ENCODE measurements around the gene ENOX1. TPM values are rescaled to one million over a fixed set of nuclear protein-coding genes. Genes with fewer than 3 reads are reported as not detected.

ENOX1 gene
- total RNA-seq, 1 donor from 2014 or later, result 11.5 TPM

DNA sequence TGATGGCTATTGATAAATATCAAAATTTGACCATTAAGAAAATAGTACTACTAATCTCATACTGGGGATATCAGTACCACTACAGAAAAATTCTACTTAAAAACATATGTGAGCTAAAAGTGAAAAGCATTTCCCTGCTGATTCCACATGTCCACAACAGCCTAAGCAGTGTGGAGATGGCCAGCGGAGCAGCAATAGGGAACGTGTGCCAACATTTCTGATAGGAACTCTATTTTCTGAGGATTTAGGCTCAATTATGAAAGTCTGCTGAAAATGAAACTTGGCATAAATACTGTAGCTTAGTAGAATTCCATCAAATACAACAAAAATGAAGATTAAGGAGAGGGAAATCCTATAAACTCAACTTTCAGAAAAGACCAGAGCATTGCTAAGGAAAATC is 311.6 kb downstream of the ENOX1 start:
- no peak overlapping the region for H3K4me3 ChIP-seq (ENCODE audit: low read length in 3 of 3)
- no peaks in the 10 kb centered on the region for H3K27me3 ChIP-seq (ENCODE audit: control insufficient read depth in 3 of 3, insufficient read depth in 3 of 3, low read length in 3 of 3)
- H3K9me3 ChIP-seq (ENCODE audit: control insufficient read depth in 3 of 3, low read length in 3 of 3), result no peaks in the 10 kb centered on the region
- no peaks in the 10 kb centered on the region for H3K36me3 ChIP-seq (ENCODE audit: control insufficient read depth in 3 of 3, insufficient read depth in 3 of 3, low read length in 3 of 3)
- H3K4me1 ChIP-seq (ENCODE audit: control insufficient read depth in 3 of 3, insufficient read depth in 3 of 3, low read length in 3 of 3), result peaks cover 0 to 8% (median 6%) of the 10 kb centered on the region in 3 donors
- H3K27ac ChIP-seq (ENCODE audit: low read depth, low read length), result no peak overlapping the region
- no peak overlapping the region for H3K9ac ChIP-seq (ENCODE audit: low read depth in 1 of 3, low read length in 3 of 3)

DNA sequence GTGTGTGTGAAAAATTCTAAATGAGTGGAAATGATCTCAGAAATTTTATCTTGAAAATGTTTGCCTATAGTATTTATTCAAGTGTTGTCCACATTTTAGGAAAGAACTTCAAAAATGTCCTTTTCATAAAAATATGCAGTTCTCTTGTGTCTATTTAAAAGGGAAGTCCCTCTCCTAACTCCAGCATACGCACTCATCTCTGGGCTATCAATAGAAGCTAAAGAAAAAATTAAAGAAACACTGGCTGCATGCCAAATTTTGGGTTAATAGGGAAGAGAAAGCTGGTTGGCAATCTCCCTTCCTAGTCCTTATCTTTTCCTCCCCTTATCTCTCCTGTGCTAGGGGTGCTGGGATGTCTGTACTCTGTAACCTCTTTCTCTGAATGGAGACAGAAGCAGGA is 313.3 kb downstream of the ENOX1 start:
- H3K4me3 ChIP-seq (ENCODE audit: low read length in 3 of 3), result no peak overlapping the region
- no peak overlapping the region for H3K9ac ChIP-seq (ENCODE audit: low read depth in 1 of 3, low read length in 3 of 3)
- H3K27ac ChIP-seq (ENCODE audit: low read depth, low read length), result no peak overlapping the region
- H3K27me3 ChIP-seq (ENCODE audit: control insufficient read depth in 3 of 3, insufficient read depth in 3 of 3, low read length in 3 of 3), result no peaks in the 10 kb centered on the region
- H3K36me3 ChIP-seq (ENCODE audit: control insufficient read depth in 3 of 3, insufficient read depth in 3 of 3, low read length in 3 of 3), result no peaks in the 10 kb centered on the region
- H3K9me3 ChIP-seq (ENCODE audit: control insufficient read depth in 3 of 3, low read length in 3 of 3), result no peaks in the 10 kb centered on the region
- peaks cover 0 to 8% (median 6%) of the 10 kb centered on the region in 3 donors for H3K4me1 ChIP-seq (ENCODE audit: control insufficient read depth in 3 of 3, insufficient read depth in 3 of 3, low read length in 3 of 3)

DNA sequence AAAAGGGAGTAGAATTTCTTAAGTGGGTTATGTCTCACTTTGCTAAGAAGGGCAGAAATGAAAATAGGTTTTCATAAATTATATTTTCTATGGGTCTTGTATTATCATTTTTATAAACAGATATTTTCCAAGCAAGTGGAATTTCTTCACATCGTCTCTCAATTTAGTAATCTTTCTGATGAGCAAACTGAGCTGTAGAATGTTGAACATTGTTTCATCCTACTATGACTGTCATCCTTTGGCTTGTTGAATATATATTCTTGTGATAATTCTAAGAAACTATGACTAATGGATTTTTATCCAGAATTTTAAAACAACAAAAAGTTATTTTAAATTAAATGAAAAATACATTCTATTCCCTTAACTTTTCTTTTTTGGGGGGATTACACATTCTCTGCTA is 313.8 kb downstream of the ENOX1 start:
- peaks cover 0 to 8% (median 6%) of the 10 kb centered on the region in 3 donors for H3K4me1 ChIP-seq (ENCODE audit: control insufficient read depth in 3 of 3, insufficient read depth in 3 of 3, low read length in 3 of 3)
- no peak overlapping the region for H3K9ac ChIP-seq (ENCODE audit: low read depth in 1 of 3, low read length in 3 of 3)
- no peaks in the 10 kb centered on the region for H3K27me3 ChIP-seq (ENCODE audit: control insufficient read depth in 3 of 3, insufficient read depth in 3 of 3, low read length in 3 of 3)
- H3K36me3 ChIP-seq (ENCODE audit: control insufficient read depth in 3 of 3, insufficient read depth in 3 of 3, low read length in 3 of 3), result no peaks in the 10 kb centered on the region
- H3K9me3 ChIP-seq (ENCODE audit: control insufficient read depth in 3 of 3, low read length in 3 of 3), result no peaks in the 10 kb centered on the region
- no peak overlapping the region for H3K4me3 ChIP-seq (ENCODE audit: low read length in 3 of 3)
- no peak overlapping the region for H3K27ac ChIP-seq (ENCODE audit: low read depth, low read length)

DNA sequence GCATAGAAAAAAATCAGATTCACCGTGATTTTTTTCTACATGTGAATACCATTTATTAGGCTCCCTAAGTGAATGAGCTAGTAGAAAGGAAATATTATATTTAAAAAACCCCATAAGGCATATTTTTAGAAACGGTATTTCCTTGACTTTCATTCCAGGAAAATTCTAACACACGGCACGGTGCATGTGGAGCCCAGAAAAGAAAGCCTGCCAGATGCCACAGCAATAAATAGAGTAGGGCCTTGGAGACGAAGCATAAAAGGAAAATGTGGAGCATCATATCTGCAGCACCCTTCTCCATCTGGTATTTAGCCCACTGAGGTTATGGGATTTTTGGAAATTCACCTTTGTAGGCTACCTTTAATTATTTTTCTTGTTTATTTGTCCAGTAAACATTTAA is 314.4 kb downstream of the ENOX1 start:
- H3K27ac ChIP-seq (ENCODE audit: low read depth, low read length), result no peak overlapping the region
- H3K4me3 ChIP-seq (ENCODE audit: low read length in 3 of 3), result peak overlapping the region in 2 of 3 donors; percentile 1 to 18
- no peaks in the 10 kb centered on the region for H3K36me3 ChIP-seq (ENCODE audit: control insufficient read depth in 3 of 3, insufficient read depth in 3 of 3, low read length in 3 of 3)
- peak overlapping the region in 1 of 3 donors; percentile 14 for H3K9ac ChIP-seq (ENCODE audit: low read depth in 1 of 3, low read length in 3 of 3)
- no peaks in the 10 kb centered on the region for H3K9me3 ChIP-seq (ENCODE audit: control insufficient read depth in 3 of 3, low read length in 3 of 3)
- H3K4me1 ChIP-seq (ENCODE audit: control insufficient read depth in 3 of 3, insufficient read depth in 3 of 3, low read length in 3 of 3), result peaks cover 0 to 8% (median 6%) of the 10 kb centered on the region in 3 donors
- no peaks in the 10 kb centered on the region for H3K27me3 ChIP-seq (ENCODE audit: control insufficient read depth in 3 of 3, insufficient read depth in 3 of 3, low read length in 3 of 3)

DNA sequence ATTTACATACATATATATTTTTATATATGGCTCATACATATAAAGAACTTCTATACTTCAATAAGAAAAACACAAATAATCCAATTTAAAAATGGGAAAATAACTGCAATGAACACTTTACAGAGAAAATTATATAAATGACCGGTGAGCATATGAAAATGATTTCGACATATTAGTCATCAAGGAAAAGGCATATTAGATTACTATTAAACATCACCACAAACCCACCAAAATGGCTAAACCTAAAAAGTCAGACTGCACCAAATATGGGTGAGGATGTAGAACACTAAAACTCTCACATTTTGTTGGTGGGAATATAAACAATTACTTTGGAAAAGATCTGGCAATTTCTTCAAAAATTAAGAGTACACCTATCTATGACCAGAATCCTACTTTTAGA is 316.2 kb downstream of the ENOX1 start:
- no peak overlapping the region for H3K4me3 ChIP-seq (ENCODE audit: low read length in 3 of 3)
- no peak overlapping the region for H3K9ac ChIP-seq (ENCODE audit: low read depth in 1 of 3, low read length in 3 of 3)
- H3K36me3 ChIP-seq (ENCODE audit: control insufficient read depth in 3 of 3, insufficient read depth in 3 of 3, low read length in 3 of 3), result no peaks in the 10 kb centered on the region
- no peaks in the 10 kb centered on the region for H3K9me3 ChIP-seq (ENCODE audit: control insufficient read depth in 3 of 3, low read length in 3 of 3)
- peaks cover 0 to 8% (median 6%) of the 10 kb centered on the region in 3 donors for H3K4me1 ChIP-seq (ENCODE audit: control insufficient read depth in 3 of 3, insufficient read depth in 3 of 3, low read length in 3 of 3)
- no peaks in the 10 kb centered on the region for H3K27me3 ChIP-seq (ENCODE audit: control insufficient read depth in 3 of 3, insufficient read depth in 3 of 3, low read length in 3 of 3)
- H3K27ac ChIP-seq (ENCODE audit: low read depth, low read length), result no peak overlapping the region

DNA sequence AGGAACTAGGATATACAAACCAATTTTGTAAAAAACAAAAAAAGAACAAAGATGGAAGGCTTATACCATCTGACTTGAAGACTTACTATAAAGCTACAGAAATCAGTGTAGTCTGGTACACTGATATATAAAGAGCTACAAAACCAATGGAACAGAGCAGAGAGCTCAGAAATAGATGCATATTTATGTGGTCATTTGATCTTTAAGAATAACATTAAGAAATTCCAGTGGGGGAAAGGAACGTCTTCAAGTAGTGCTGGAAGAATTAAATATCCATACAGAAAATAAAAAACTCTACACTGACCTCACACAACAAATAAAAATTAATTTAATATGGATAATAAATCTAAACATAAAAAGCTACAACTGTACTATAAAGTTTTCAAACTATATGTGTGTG is 317.0 kb downstream of the ENOX1 start:
- no peak overlapping the region for H3K4me3 ChIP-seq (ENCODE audit: low read length in 3 of 3)
- H3K9me3 ChIP-seq (ENCODE audit: control insufficient read depth in 3 of 3, low read length in 3 of 3), result no peaks in the 10 kb centered on the region
- H3K9ac ChIP-seq (ENCODE audit: low read depth in 1 of 3, low read length in 3 of 3), result no peak overlapping the region
- H3K4me1 ChIP-seq (ENCODE audit: control insufficient read depth in 3 of 3, insufficient read depth in 3 of 3, low read length in 3 of 3), result peaks cover 0 to 10% (median 8%) of the 10 kb centered on the region in 3 donors
- H3K36me3 ChIP-seq (ENCODE audit: control insufficient read depth in 3 of 3, insufficient read depth in 3 of 3, low read length in 3 of 3), result no peaks in the 10 kb centered on the region
- no peak overlapping the region for H3K27ac ChIP-seq (ENCODE audit: low read depth, low read length)
- H3K27me3 ChIP-seq (ENCODE audit: control insufficient read depth in 3 of 3, insufficient read depth in 3 of 3, low read length in 3 of 3), result no peaks in the 10 kb centered on the region

DNA sequence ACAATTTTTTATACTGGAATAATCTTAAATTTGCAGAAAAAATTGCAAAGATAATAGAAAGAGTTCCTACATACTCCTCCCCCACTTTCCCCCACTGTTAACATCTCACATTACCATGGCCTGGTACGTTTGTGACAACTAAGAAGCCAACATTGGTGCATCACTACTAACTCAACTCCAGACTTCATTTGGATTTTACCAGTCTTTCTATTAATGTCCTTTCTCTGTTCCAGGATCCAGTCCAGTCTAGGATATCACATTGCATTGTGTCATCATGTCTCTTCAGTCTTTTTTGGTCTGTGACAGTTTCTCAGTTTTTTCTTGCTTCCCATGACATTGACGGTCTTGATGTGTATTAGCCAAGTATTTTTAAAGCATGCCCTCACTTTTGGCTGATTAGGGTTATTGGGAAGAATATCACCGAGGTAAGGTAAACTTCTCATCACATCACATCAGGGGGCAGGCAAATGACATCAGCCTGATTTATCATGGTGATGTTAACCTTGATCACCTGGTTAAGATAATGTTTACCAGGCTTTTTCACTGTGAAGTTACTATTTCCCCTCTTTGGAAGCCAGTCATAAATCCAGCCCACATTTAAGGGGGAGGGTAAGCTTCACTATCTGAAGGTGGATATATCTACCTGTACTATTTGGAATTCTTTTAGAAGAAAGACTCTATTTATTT is 322.1 kb downstream of the ENOX1 start:
- H3K9ac ChIP-seq (ENCODE audit: low read depth in 1 of 3, low read length in 3 of 3), result no peak overlapping the region
- H3K4me1 ChIP-seq (ENCODE audit: control insufficient read depth in 3 of 3, insufficient read depth in 3 of 3, low read length in 3 of 3), result peaks cover 0 to 10% (median 5%) of the 10 kb centered on the region in 3 donors
- no peaks in the 10 kb centered on the region for H3K9me3 ChIP-seq (ENCODE audit: control insufficient read depth in 3 of 3, low read length in 3 of 3)
- H3K27ac ChIP-seq (ENCODE audit: low read depth, low read length), result peak overlapping the region; percentile 57
- no peaks in the 10 kb centered on the region for H3K27me3 ChIP-seq (ENCODE audit: control insufficient read depth in 3 of 3, insufficient read depth in 3 of 3, low read length in 3 of 3)
- H3K4me3 ChIP-seq (ENCODE audit: low read length in 3 of 3), result no peak overlapping the region
- H3K36me3 ChIP-seq (ENCODE audit: control insufficient read depth in 3 of 3, insufficient read depth in 3 of 3, low read length in 3 of 3), result no peaks in the 10 kb centered on the region

DNA sequence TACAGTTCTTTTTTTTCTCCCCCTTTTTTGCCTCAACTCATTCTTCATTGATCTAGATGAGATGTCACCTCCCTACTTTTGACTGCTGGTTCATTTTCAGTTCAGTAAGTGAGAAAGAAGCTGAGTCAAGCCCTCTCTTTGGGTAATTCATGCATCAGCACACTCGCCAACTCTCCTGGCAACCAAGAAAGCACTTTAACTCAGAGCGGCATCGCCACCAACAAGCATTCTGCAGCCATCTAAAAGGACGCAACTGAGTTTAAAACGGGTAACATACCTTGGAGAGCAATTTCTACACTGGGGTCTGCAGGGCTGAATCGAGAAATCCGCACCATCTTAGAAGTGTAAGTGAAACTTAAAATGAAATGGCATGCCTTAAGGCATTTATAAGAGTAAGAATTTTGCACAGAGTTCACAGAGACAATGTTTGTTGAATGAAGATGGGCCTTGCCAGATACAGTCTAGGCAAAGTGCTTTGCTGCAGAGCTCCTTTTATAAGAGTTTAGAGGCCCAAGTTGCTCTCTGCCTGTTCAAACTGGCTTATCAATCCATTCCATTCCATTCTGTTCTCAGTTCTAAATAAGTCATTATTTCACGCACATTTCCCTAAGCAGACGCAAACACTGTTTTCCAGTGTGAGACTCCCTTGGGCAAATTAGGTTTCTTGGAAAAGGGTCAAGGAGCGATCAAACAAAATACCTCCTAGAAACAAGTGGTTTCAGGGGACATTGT is 338.0 kb downstream of the ENOX1 start:
- no peaks in the 10 kb centered on the region for H3K36me3 ChIP-seq (ENCODE audit: control insufficient read depth in 3 of 3, insufficient read depth in 3 of 3, low read length in 3 of 3)
- no peak overlapping the region for H3K9ac ChIP-seq (ENCODE audit: low read depth in 1 of 3, low read length in 3 of 3)
- H3K27me3 ChIP-seq (ENCODE audit: control insufficient read depth in 3 of 3, insufficient read depth in 3 of 3, low read length in 3 of 3), result no peaks in the 10 kb centered on the region
- H3K27ac ChIP-seq (ENCODE audit: low read depth, low read length), result no peak overlapping the region
- no peaks in the 10 kb centered on the region for H3K4me1 ChIP-seq (ENCODE audit: control insufficient read depth in 3 of 3, insufficient read depth in 3 of 3, low read length in 3 of 3)
- H3K9me3 ChIP-seq (ENCODE audit: control insufficient read depth in 3 of 3, low read length in 3 of 3), result no peaks in the 10 kb centered on the region
- H3K4me3 ChIP-seq (ENCODE audit: low read length in 3 of 3), result no peak overlapping the region

DNA sequence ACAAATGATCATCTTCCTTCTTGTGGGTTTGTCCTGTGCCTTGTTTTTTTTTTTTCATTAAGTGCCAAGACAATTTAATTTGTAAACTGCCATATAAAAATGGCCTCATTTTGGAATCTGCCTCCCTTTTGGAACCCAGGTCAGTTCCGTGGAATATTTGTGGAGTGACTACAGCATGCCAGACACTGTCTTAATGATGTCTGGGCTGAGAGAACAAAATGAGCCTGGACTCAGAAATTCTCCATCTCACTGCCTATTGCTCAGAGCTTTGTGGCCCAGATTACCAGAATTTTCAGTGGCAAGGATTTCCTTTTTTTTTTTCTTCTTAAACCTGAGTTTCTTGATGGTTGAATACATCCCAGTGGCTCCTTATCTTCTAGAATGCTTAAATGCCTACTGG is 340.6 kb downstream of the ENOX1 start:
- no peak overlapping the region for H3K9ac ChIP-seq (ENCODE audit: low read depth in 1 of 3, low read length in 3 of 3)
- no peaks in the 10 kb centered on the region for H3K9me3 ChIP-seq (ENCODE audit: control insufficient read depth in 3 of 3, low read length in 3 of 3)
- H3K4me3 ChIP-seq (ENCODE audit: low read length in 3 of 3), result no peak overlapping the region
- no peaks in the 10 kb centered on the region for H3K4me1 ChIP-seq (ENCODE audit: control insufficient read depth in 3 of 3, insufficient read depth in 3 of 3, low read length in 3 of 3)
- no peaks in the 10 kb centered on the region for H3K36me3 ChIP-seq (ENCODE audit: control insufficient read depth in 3 of 3, insufficient read depth in 3 of 3, low read length in 3 of 3)
- H3K27ac ChIP-seq (ENCODE audit: low read depth, low read length), result no peak overlapping the region
- H3K27me3 ChIP-seq (ENCODE audit: control insufficient read depth in 3 of 3, insufficient read depth in 3 of 3, low read length in 3 of 3), result no peaks in the 10 kb centered on the region

DNA sequence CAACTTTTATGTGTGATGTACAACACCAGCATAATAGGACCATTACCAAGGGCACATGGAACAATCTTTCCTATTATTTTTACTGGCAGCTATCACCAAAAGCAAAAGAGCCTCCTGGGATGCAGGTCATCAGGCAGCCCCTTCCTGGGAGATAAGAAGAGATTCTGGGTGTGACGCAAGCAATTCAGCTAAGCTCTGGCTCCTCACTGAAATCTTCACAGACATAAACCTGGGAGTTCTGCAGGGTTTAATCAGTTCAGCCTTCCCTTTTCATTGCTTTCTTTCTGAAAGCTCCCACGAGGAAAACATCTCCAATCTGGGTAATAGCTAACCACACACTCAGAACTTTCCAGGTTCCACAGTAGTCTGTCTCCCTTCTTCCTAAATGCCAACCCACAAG is 341.1 kb downstream of the ENOX1 start:
- no peaks in the 10 kb centered on the region for H3K36me3 ChIP-seq (ENCODE audit: control insufficient read depth in 3 of 3, insufficient read depth in 3 of 3, low read length in 3 of 3)
- H3K4me3 ChIP-seq (ENCODE audit: low read length in 3 of 3), result no peak overlapping the region
- no peak overlapping the region for H3K9ac ChIP-seq (ENCODE audit: low read depth in 1 of 3, low read length in 3 of 3)
- no peaks in the 10 kb centered on the region for H3K4me1 ChIP-seq (ENCODE audit: control insufficient read depth in 3 of 3, insufficient read depth in 3 of 3, low read length in 3 of 3)
- no peaks in the 10 kb centered on the region for H3K9me3 ChIP-seq (ENCODE audit: control insufficient read depth in 3 of 3, low read length in 3 of 3)
- no peak overlapping the region for H3K27ac ChIP-seq (ENCODE audit: low read depth, low read length)
- no peaks in the 10 kb centered on the region for H3K27me3 ChIP-seq (ENCODE audit: control insufficient read depth in 3 of 3, insufficient read depth in 3 of 3, low read length in 3 of 3)
